Mammary epithelial cell (primary cell): Measurements from ENCODE around the gene TTC9B.

Source experiments
- EZH2 ChIP-seq: IDR thresholded peaks from 2 replicates; pipeline ENCODE4 v1.6.1; 2012; ENCODE audit warnings: low read length, inconsistent platforms, borderline replicate concordance
- TF ChIP-seq, protein P1 (sequence below), 2 donors: IDR thresholded peaks in 1 of 2; conservative IDR thresholded peaks in 1 of 2; 2 replicates each; pipeline ENCODE4 v1.5.1; 2011 to 2012; ENCODE audit warnings: inconsistent platforms in 2 of 2, low read length in 2 of 2, mild to moderate bottlenecking in 2 of 2, control low read depth in 1 of 2, low read depth in 1 of 2; ENCODE audit not compliant: insufficient read depth in 1 of 2; ENCODE audit errors: extremely low read depth in 1 of 2

DNA sequence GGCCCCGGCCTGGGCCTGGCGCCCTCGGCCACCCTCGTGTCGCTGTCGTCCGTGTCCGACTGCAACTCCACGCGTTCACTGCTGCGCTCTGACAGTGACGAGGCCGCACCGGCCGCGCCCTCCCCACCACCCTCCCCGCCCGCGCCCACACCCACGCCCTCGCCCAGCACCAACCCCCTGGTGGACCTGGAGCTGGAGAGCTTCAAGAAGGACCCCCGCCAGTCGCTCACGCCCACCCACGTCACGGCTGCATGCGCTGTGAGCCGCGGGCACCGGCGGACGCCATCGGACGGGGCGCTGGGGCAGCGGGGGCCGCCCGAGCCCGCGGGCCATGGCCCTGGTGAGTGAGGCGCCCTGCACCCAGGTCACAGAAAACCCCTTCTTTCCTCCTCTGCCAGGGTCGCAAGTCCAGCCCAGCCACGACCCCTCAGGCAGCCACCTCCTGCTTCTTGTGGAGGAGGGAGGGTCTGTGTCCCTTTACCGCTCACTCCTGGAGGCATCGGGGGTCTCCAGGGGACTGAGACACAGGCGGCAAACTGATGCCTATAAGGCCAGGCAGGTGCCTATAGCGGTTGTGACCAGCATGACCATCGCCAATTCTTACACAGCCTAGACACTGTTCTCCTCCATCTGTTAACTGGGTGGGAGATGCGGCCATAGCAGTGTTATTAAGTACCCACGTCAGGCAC is 4.2 kb downstream of the TTC9B start:
- no peak for TF ChIP-seq EZH2
- TF ChIP-seq, protein P1, sequence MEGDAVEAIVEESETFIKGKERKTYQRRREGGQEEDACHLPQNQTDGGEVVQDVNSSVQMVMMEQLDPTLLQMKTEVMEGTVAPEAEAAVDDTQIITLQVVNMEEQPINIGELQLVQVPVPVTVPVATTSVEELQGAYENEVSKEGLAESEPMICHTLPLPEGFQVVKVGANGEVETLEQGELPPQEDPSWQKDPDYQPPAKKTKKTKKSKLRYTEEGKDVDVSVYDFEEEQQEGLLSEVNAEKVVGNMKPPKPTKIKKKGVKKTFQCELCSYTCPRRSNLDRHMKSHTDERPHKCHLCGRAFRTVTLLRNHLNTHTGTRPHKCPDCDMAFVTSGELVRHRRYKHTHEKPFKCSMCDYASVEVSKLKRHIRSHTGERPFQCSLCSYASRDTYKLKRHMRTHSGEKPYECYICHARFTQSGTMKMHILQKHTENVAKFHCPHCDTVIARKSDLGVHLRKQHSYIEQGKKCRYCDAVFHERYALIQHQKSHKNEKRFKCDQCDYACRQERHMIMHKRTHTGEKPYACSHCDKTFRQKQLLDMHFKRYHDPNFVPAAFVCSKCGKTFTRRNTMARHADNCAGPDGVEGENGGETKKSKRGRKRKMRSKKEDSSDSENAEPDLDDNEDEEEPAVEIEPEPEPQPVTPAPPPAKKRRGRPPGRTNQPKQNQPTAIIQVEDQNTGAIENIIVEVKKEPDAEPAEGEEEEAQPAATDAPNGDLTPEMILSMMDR (conservative IDR thresholded peaks at IDR 0.05 in 1 of 2, IDR thresholded peaks at IDR 0.05 in 1 of 2; ENCODE audit: extremely low read depth in 1 of 2, insufficient read depth in 1 of 2, low read depth in 1 of 2, low read length in 2 of 2) = no peak
